ENCODE results near the gene LRRIQ3.
"Not testable (repeated sequence)": the region's sequence is repeated elsewhere in the genome, so short reads cannot be mapped to it uniquely, and the experiment has no call there.

LRRIQ3 gene, protein sequence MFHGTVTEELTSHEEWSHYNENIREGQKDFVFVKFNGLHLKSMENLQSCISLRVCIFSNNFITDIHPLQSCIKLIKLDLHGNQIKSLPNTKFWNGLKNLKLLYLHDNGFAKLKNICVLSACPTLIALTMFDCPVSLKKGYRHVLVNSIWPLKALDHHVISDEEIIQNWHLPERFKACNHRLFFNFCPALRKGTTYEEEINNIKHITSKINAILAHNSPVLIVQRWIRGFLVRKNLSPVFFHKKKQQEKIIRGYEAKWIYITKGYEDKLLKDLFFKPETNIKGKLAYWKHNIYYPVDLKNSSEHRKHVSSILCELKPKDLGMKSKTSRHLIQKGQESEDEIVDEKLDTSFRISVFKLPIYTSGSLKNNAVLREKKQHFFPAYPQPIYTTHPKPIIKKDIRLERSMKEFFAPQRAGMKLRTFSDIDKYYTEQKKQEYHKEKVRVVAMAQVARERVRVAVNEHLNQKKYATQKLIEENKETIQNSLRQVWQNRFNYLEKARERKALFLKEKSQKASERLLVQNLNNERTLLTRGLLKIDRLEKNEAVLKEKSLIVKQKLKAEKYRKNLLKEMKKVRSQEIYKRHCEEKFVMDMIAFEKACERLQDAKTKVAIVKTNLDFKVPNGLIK

DNA sequence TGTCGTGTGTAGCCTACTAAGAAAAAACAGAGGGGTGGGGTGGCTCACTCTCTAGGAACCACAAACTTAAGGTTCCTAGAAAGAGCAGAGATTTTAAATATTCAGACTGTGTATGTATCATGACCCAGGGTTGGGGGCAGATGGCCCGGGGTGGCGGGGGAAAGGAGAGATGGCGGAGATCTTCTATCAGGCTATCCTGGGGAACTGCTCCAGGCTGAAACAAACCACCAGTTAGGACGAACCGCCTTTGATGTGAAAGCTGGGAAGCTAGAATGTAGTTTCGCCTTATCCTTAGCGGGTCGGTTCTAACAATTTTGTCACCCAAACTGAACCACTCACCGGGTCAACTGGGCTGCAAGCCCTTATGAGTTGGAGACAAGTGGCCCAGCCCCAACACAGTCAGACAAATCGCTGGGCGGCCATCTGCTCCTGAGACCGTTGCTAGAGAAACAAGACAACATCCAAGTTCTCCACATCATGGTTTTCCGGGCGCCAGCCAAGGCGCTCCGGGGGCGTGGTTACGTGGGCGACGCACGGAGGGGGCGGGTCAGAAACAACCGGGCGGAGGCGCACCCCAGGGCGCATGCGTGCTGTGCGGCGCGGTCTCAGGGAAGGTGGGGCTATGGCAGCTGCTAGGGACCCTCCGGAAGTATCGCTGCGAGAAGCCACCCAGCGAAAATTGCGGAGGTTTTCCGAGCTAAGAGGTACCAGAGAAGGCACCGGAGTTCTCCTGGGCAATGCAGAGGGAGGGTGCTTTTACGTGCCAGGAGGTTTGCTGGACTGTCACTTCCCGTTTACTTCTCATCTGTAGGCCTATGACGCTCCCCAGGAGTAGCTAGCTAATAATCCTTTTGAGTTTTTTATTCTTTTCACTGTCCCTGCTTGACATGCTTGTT, at the start of gene LRRIQ3, which contains the start of gene FPGT:
Gene LRRIQ3 (minus strand): TSS at position 520 of the 896 bp plus-strand sequence. CDS start 14,492 bp downstream, outside the sequence.
Gene FPGT (plus strand): TSS at position 586 of the 896 bp plus-strand sequence. CDS start 37 bp downstream, at position 623.
- DNase-seq (ENCODE audit: low spot score) = peak; percentile 96

- DNase-seq (ENCODE audit: low spot score) = no peak
These were observed 48.3 kb upstream of the LRRIQ3 start for GRCh38 chr1:74246315-74246714.

- no peak for DNase-seq (ENCODE audit: low spot score)
These were observed 47.3 kb upstream of the LRRIQ3 start for GRCh38 chr1:74245168-74245772.

GRCh38 chr1:74237787-74238186, 39.8 kb upstream of the LRRIQ3 start:
- no peak for DNase-seq (ENCODE audit: low spot score)

DNA sequence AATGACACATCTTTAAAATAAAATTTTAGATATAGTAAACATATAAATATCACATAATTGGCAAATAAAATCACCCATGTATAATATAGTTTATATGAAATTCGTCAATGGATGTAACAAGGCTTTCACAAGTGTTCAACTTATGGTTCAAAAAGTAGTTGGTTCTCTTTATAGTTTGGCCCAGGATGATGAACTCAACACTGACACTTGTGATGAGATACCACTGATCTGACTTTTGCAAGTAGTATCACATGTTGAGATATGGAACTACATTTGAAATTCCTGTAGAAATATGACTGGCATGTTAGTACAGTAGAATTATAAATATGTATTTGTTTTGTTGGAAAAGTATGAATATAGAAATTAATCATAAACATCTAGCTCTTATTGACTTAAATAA, 39.1 kb upstream of the LRRIQ3 start:
- no peak for DNase-seq (ENCODE audit: low spot score)

DNA sequence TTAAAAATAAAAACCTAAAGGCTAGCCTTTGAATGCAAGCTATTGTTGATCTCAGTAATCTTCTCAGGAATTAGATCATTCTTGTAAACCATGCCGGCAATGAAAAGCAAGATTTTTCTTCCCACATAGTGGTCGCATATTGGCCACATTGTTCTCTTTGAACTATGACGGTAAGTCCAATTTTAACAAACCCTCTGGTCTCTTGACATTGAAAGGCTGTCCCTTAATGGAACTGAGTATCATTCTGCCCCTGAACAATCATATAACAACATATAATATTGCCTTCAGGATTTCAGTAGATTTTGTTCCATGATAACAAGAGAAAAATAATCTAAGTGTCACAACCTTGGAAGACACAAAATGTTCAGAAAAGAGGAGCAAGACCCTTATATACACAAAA, 38.5 kb upstream of the LRRIQ3 start:
- no peak for DNase-seq (ENCODE audit: low spot score)

GRCh38 chr1:74235153-74235552, 37.2 kb upstream of the LRRIQ3 start, which contains the start of gene TNNI3K:
Gene TNNI3K, plus strand, starts transcription at chr1:74235387. Its CDS starts 65 bp downstream, at chr1:74235452.
- no peak for DNase-seq (ENCODE audit: low spot score)

GRCh38 chr1:74223453-74223852, 25.5 kb upstream of the LRRIQ3 start:
- DNase-seq (ENCODE audit: low spot score) = no peak

GRCh38 chr1:74222701-74223100, 24.7 kb upstream of the LRRIQ3 start:
- no peak for DNase-seq (ENCODE audit: low spot score)

- DNase-seq (ENCODE audit: low spot score) = no peak
These were observed 17.3 kb upstream of the LRRIQ3 start for GRCh38 chr1:74215229-74215628.

- no peak for DNase-seq (ENCODE audit: low spot score)
These were observed 7.3 kb upstream of the LRRIQ3 start for GRCh38 chr1:74205266-74205665.

DNA sequence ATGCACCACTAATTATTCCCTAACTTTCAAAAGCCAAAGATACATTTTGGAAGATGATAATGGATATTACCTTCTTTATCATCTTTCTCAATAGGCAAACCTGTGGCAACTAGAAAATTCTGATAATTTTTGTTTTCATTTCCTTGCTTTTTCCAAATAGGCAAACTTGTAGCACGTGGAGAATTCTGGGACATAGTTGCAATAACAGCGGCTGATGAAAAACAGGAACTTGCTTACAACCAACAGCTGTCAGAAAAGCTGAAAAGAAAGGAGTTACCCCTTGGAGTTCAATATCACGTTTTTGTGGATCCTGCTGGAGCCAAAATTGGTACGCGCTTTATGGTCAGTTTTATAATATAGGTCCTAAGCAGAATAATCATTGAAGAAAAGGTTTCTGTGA, 1.5 kb upstream of the LRRIQ3 start:
- DNase-seq (ENCODE audit: low spot score) = no peak

DNA sequence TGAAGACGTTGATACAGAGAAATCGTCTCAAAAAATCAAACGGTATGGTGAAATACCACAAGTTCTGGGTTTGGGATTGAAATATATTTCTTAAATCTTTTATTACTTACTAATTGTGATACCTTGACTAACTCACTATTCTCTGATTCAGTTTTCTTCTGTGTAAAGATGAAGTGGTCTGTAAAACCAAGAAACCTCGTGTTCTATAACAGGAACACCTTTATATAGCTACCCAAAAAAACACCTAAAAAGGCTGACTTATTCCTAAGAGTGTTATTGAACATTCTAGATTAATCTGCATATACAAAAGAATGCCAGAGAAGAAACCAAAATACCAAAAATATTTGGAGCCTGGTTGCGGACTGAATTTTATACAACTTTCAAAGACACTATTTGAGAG, 721 bp downstream of the LRRIQ3 start:
- peak; percentile 2 for DNase-seq (ENCODE audit: low spot score)

GRCh38 chr1:74195339-74195738, 2.6 kb downstream of the LRRIQ3 start:
- DNase-seq (ENCODE audit: low spot score) = no peak

- DNase-seq (ENCODE audit: low spot score) = no peak
These were observed 4.1 kb downstream of the LRRIQ3 start for GRCh38 chr1:74193908-74194307.

DNA sequence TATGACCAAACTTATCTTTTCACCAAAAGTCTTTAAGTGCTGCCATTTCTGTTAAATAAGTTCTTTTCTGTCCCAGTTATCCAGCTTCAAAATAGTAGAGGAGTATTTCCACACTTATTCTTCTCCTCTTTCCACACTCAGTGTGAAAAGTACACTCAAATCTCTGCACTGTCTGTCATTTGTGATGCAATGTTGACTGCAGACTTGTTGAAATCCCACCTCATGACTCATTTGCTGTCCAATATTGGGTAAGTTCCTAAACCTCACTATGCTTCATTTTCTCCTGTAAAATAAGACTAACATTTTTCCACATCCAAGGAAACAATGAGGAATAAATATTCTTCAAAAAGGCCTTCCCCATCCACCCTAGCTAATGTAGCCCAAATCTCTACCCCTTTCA, 17.5 kb downstream of the LRRIQ3 start:
- DNase-seq (ENCODE audit: low spot score) = no peak

GRCh38 chr1:74174423-74174822, 23.6 kb downstream of the LRRIQ3 start:
- not testable (repeated sequence) for DNase-seq (ENCODE audit: low spot score)

GRCh38 chr1:74162333-74162732, 35.6 kb downstream of the LRRIQ3 start:
- DNase-seq (ENCODE audit: low spot score) = no peak

DNA sequence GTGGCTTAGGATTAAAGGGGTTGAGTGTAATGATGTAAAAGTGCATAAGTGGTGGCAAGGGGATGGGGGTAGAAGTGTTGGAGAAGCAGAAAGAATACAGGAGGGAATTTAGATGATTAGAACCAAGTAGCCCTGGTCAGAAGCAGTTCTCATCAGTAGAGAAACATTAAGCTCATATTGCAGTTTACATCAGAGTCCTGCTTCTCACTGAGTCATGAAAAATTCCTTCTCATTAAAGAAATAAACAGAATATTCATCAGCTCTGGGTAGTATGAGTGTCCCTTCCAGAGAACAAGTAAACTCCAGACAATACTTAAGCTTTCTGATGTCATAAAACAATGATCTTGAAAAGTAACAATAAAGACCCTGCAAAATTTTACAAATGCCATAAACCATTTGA, 36.5 kb downstream of the LRRIQ3 start:
- no peak for DNase-seq (ENCODE audit: low spot score)

- DNase-seq (ENCODE audit: low spot score) = no peak
These were observed 37.9 kb downstream of the LRRIQ3 start for GRCh38 chr1:74160046-74160445.

DNA sequence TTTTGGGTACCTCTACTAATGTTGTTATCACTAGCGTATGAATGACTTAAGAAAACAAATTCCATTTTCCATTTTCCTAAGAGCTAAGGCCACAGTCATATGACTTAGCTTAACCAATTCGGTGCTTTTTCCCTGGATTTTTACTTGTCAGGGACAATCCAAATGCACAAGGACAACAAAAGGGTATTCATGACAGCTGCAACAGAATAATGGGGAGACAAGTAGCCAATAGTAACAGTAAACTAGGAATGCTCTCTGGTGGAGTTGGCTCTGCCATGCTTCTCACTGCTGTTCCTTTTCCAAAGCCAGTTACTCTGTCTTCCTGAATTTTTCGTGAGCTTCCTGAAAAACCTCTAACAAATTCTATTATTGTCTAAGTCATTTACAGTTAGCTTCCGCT, 52.9 kb downstream of the LRRIQ3 start:
- no peak for DNase-seq (ENCODE audit: low spot score)

DNA sequence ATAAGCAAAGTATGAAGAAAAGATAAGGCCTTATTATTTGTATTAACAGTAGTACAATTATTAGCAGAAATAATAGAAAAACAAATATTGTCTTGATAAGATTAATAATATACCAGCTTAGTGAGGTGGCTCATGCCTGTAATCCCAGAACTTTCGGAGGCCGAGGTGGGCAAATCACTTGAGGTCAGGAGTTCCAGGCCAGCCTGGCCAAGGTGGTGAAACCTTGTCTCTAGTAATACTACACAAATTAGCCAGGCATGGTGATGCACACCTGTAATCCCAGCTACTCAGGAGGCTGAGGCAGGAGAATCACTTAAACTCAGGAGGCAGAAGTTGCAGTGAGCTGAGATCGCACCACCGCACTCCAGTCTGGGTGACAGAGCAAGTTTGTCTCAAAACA, 80.6 kb downstream of the LRRIQ3 start:
- not testable (repeated sequence) for DNase-seq (ENCODE audit: low spot score)

Data from CD4-positive, alpha-beta T cell treated with Interleukin-2 at 100 ng/mL for 4 hours (primary cell).